GM19463 (cell line): Measurements from ENCODE around the gene TTC7B.

ENCODE experiments used
- ATAC-seq: cut with Tn5 transposase; IDR thresholded peaks from one replicate; pipeline ENCODE4 v1.9.1; 2021; ENCODE audit warnings: mild to moderate bottlenecking, moderate library complexity; ENCODE audit not compliant: unreplicated experiment

TTC7B gene

GRCh38 chr14:90552465-90553297 lies 263.5 kb downstream of the TTC7B start:
- ATAC-seq = no peak

- ATAC-seq = no peak
These were observed 264.3 kb downstream of the TTC7B start for GRCh38 chr14:90551733-90552464.

- no peak for ATAC-seq
These were observed 265.0 kb downstream of the TTC7B start for GRCh38 chr14:90551070-90551704.

- no peak for ATAC-seq
These were observed 266.2 kb downstream of the TTC7B start for GRCh38 chr14:90549794-90550641.

GRCh38 chr14:90548455-90548854 lies 267.8 kb downstream of the TTC7B start:
- no peak for ATAC-seq

GRCh38 chr14:90547968-90548367 lies 268.3 kb downstream of the TTC7B start:
- no peak for ATAC-seq

GRCh38 chr14:90547250-90547649 lies 269.0 kb downstream of the TTC7B start:
- ATAC-seq = no peak

GRCh38 chr14:90546767-90547166 lies 269.5 kb downstream of the TTC7B start:
- ATAC-seq = no peak

GRCh38 chr14:90545966-90546751 lies 270.1 kb downstream of the TTC7B start:
- ATAC-seq = no peak

GRCh38 chr14:90545382-90545781 lies 270.8 kb downstream of the TTC7B start:
- no peak for ATAC-seq

GRCh38 chr14:90544971-90545370 lies 271.3 kb downstream of the TTC7B start:
- ATAC-seq = no peak

- ATAC-seq = no peak
These were observed 271.7 kb downstream of the TTC7B start for GRCh38 chr14:90544566-90544965.

- no peak for ATAC-seq
These were observed 272.4 kb downstream of the TTC7B start for GRCh38 chr14:90543876-90544275.

GRCh38 chr14:90541076-90541634 lies 275.1 kb downstream of the TTC7B start:
- no peak for ATAC-seq

GRCh38 chr14:90540437-90540836 lies 275.8 kb downstream of the TTC7B start:
- no peak for ATAC-seq

- ATAC-seq = no peak
These were observed 276.2 kb downstream of the TTC7B start for GRCh38 chr14:90539996-90540395.

- no peak for ATAC-seq
These were observed 276.8 kb downstream of the TTC7B start for GRCh38 chr14:90539496-90539775.

GRCh38 chr14:90538716-90539495 lies 277.3 kb downstream of the TTC7B start:
- no peak for ATAC-seq

- ATAC-seq = no peak
These were observed 278.1 kb downstream of the TTC7B start for GRCh38 chr14:90538095-90538494.
